HG03565 (cell line): ENCODE measurements around the gene PIGBOS1.
A peak's percentile ranks its signal among the peaks of the same experiment; 100 is the strongest.

Experiments
- ATAC-seq: cut with Tn5 transposase; IDR thresholded peaks from one replicate; pipeline ENCODE4 v1.9.1; 2021; ENCODE audit warnings: mild to moderate bottlenecking, moderate library complexity; ENCODE audit not compliant: unreplicated experiment

The PIGBOS1 gene

GRCh38 chr15:55267401-55268175 lies 51.3 kb downstream of the PIGBOS1 start:
- peak; percentile 84 for ATAC-seq
